Measurements from ENCODE around the gene SYCP2. TPM values are rescaled to one million over a fixed set of nuclear protein-coding genes. Genes with fewer than 3 reads are reported as not detected.
A peak's percentile ranks its signal among the peaks of the same experiment; 100 is the strongest.

SYCP2 gene
- total and polyA plus RNA-seq, 2 of the 8 experiments (the other 6 are each of a cell fraction or from before 2014, with no cell fraction given) = 0.02 to 0.50 TPM

- TF ChIP-seq RNF2 (IDR thresholded peaks at IDR 0.05; ENCODE audit: borderline replicate concordance, low read depth, low read length, missing control alignments, poor library complexity, severe bottlenecking) (no peak), SP1 (IDR thresholded peaks at IDR 0.05; ENCODE audit: low read depth, low read length) (no peak), SP4 (IDR thresholded peaks at IDR 0.05; ENCODE audit: low read length) (no peak), EGR1 (IDR thresholded peaks at IDR 0.05; ENCODE audit: borderline replicate concordance, low read depth, low read length) (no peak), RXRA (IDR thresholded peaks at IDR 0.05; ENCODE audit: insufficient read depth, low read depth, low read length) (no peak), POU5F1 (IDR thresholded peaks at IDR 0.05; ENCODE audit: low read depth, low read length) (no peak), ATF2 (IDR thresholded peaks at IDR 0.05; ENCODE audit: low read length) (no peak), CHD1 (IDR thresholded peaks at IDR 0.05; ENCODE audit: low read depth, low read length) (no peak), POLR2A (IDR thresholded peaks at IDR 0.05; ENCODE audit: control extremely low read depth in 1 of 2, low read depth in 2 of 2, low read length in 2 of 2) (peak; percentile 61 to 78), CBX5 (IDR thresholded peaks at IDR 0.05; ENCODE audit: low read depth, low read length) (no peak), GABPA (IDR thresholded peaks at IDR 0.05; ENCODE audit: borderline replicate concordance, insufficient read depth, low read length) (no peak), TAF1 (IDR thresholded peaks at IDR 0.05; ENCODE audit: low read depth, low read length) (peak; percentile 54), YY1 (IDR thresholded peaks at IDR 0.05; ENCODE audit: low read depth, low read length) (no peak), BRCA1 (IDR thresholded peaks at IDR 0.05; ENCODE audit: low read depth, low read length) (no peak), EZH2 (IDR thresholded peaks at IDR 0.05; ENCODE audit: low read depth, low read length, severe bottlenecking) (no peak), NRF1 (IDR thresholded peaks at IDR 0.05; ENCODE audit: low read depth, low read length) (no peak), RAD21 (IDR thresholded peaks at IDR 0.05 in 1 of 2, conservative IDR thresholded peaks at IDR 0.05 in 1 of 2; ENCODE audit: low read depth in 2 of 2, low read length in 2 of 2) (no peak), FOSL1 (IDR thresholded peaks at IDR 0.05; ENCODE audit: insufficient read depth, low read depth, low read length) (no peak), GTF2F1 (IDR thresholded peaks at IDR 0.05; ENCODE audit: borderline replicate concordance, low read depth, low read length) (0 out of 2 replicates have a peak, but pooled peaks have one; percentile 24), NANOG (IDR thresholded peaks at IDR 0.05; ENCODE audit: insufficient read depth, low read depth, low read length, poor library complexity, severe bottlenecking) (no peak)
Observed at GRCh38 chr20:59940129-59940955, 6.9 kb upstream of the SYCP2 start, which contains the start of the genes FAM217B and PPP1R3D (continued).

Data from H1 (cell line).